HG03060 (cell line): Measurements from ENCODE around the gene NME1.
"Not testable (repeated sequence)": the region's sequence is repeated elsewhere in the genome, so short reads cannot be mapped to it uniquely, and the experiment has no call there.

Experiments
- ATAC-seq: cut with Tn5 transposase; IDR thresholded peaks from one replicate; pipeline ENCODE4 v1.9.1; 2021; ENCODE audit warnings: low read depth, moderate number of reproducible peaks; ENCODE audit not compliant: unreplicated experiment

The NME1 gene

GRCh38 chr17:51144266-51145022, 8.9 kb upstream of the NME1 start:
- no peak for ATAC-seq

GRCh38 chr17:51147650-51148049, 5.7 kb upstream of the NME1 start:
- no peak for ATAC-seq

GRCh38 chr17:51149163-51149562, 4.2 kb upstream of the NME1 start:
- no peak for ATAC-seq

- ATAC-seq: no peak
These were observed 2.4 kb upstream of the NME1 start for GRCh38 chr17:51150932-51151331.

GRCh38 chr17:51152766-51153209, 571 bp upstream of the NME1 start:
- ATAC-seq: no peak

GRCh38 chr17:51154176-51154575, 817 bp downstream of the NME1 start:
- no peak for ATAC-seq

- ATAC-seq: no peak
These were observed 2.1 kb downstream of the NME1 start for GRCh38 chr17:51155416-51155815.

GRCh38 chr17:51159604-51160003, 6.2 kb downstream of the NME1 start:
- no peak for ATAC-seq

- ATAC-seq: no peak
These were observed 8.2 kb downstream of the NME1 start for GRCh38 chr17:51161541-51161940.

GRCh38 chr17:51164911-51165679, 11.7 kb downstream of the NME1 start:
- no peak for ATAC-seq

- no peak for ATAC-seq
These were observed 12.4 kb downstream of the NME1 start for GRCh38 chr17:51165680-51166197.

GRCh38 chr17:51166198-51166986, 13.0 kb downstream of the NME1 start, which contains the start of gene NME2:
TSS of gene NME2 (plus strand) at chr17:51166411. CDS start at chr17:51166831, 420 bp downstream.
- ATAC-seq: peak; percentile 49

- ATAC-seq: no peak
These were observed 13.9 kb downstream of the NME1 start for GRCh38 chr17:51166987-51167931.

GRCh38 chr17:51169340-51169739, 16.0 kb downstream of the NME1 start:
- no peak for ATAC-seq

GRCh38 chr17:51170736-51171135, 17.4 kb downstream of the NME1 start:
- no peak for ATAC-seq

GRCh38 chr17:51172030-51172429, 18.7 kb downstream of the NME1 start:
- ATAC-seq: not testable (repeated sequence)

GRCh38 chr17:51180486-51180885, 27.1 kb downstream of the NME1 start:
- no peak for ATAC-seq

GRCh38 chr17:51184124-51184523, 30.8 kb downstream of the NME1 start:
- no peak for ATAC-seq

- no peak for ATAC-seq
These were observed 32.5 kb downstream of the NME1 start for GRCh38 chr17:51185763-51186332.
